Measurements from ENCODE around the gene NDUFA13. TPM values are rescaled to one million over a fixed set of nuclear protein-coding genes. Genes with fewer than 3 reads are reported as not detected.

The NDUFA13 gene
- total RNA-seq, 1 experiment from 2014 or later: 489 TPM

DNA sequence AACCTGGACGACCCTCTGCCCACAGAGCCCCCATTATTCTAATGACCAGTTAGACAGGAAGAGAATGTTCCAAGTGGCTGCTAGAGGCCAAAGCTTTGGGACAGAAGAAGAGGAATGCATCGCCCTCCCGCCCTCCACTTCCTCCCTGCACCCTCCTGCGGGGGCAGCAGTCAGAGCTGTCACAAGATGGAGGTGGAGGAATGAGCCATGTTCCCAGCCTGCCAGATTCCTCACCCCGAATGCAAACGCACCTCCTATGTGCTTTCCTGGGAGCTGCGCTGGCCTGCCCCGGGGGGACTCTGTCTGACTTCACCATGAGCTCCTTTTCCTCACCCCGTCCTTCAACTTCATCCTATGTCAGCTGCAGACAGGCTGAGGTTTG is 14.4 kb downstream of the NDUFA13 start:
- peaks cover 10 to 23% of the 10 kb centered on the region in 2 experiments for H3K4me1 Mint-ChIP-seq
- H4K20me1 ChIP-seq (ENCODE audit: control insufficient read depth, insufficient read depth, insufficient read length): peaks cover 3% of the 10 kb centered on the region
- H3K9ac ChIP-seq (ENCODE audit: extremely low read depth, insufficient read length, low read length): no peak overlapping the region
- H3K18ac ChIP-seq (ENCODE audit: insufficient read length, low read depth, low read length): no peak overlapping the region
- H2BK15ac ChIP-seq (ENCODE audit: low read depth, low read length): no peak overlapping the region
- H3K23me2 ChIP-seq (ENCODE audit: insufficient read length, low read depth, low read length, poor library complexity, severe bottlenecking): no peaks in the 10 kb centered on the region
- no peaks in the 10 kb centered on the region for H3K79me2 ChIP-seq (ENCODE audit: insufficient read depth, low read length)
- H4K91ac ChIP-seq (ENCODE audit: insufficient read length, low read depth, low read length): no peak overlapping the region
- H3K23ac ChIP-seq (ENCODE audit: insufficient read length, low read depth, low read length): no peak overlapping the region
- peak overlapping the region in 2 of 3 experiments; percentile 45 to 81; a peak in 3 of 7 replicates for H3K27ac Mint-ChIP-seq
- no peak overlapping the region for H3K4ac ChIP-seq (ENCODE audit: low read depth, low read length)
- H3K9me3 ChIP-seq (ENCODE audit: control insufficient read depth, low read depth, low read length): no peaks in the 10 kb centered on the region
- no peaks in the 10 kb centered on the region for H3K27me3 ChIP-seq (ENCODE audit: insufficient read depth, low read length)
- no peak overlapping the region for H3K27ac ChIP-seq (ENCODE audit: insufficient read length, low read depth, low read length)
- H2BK12ac ChIP-seq (ENCODE audit: insufficient read length, low read depth, low read length): no peak overlapping the region
- no peak overlapping the region for H4K5ac ChIP-seq (ENCODE audit: insufficient read length, low read depth, low read length)
- no peak overlapping the region for H3K4me2 ChIP-seq (ENCODE audit: insufficient read depth, insufficient read length, low read length)
- no peak overlapping the region for H2AFZ ChIP-seq (ENCODE audit: low read length)
- no peak overlapping the region for H2AK5ac ChIP-seq (ENCODE audit: insufficient read length, low read length)
- H4K8ac ChIP-seq (replicated peaks; ENCODE audit: insufficient read length, low read depth, low read length): no peak overlapping the region
- no peak overlapping the region; a peak in 1 of 5 replicates for H3K4me3 Mint-ChIP-seq
- peaks cover 13 to 53% (median 40%) of the 10 kb centered on the region in 3 experiments; a peak in 6 of 7 replicates for H3K36me3 Mint-ChIP-seq (ENCODE audit: insufficient read depth in 1 of 3, low read depth in 3 of 3)
- H3K4me1 ChIP-seq (ENCODE audit: insufficient read depth, low read length): no peaks in the 10 kb centered on the region
- peaks cover 11% of the 10 kb centered on the region for H3K27me3 Mint-ChIP-seq (ENCODE audit: low read depth)
- H2BK20ac ChIP-seq (ENCODE audit: low read depth, low read length, poor library complexity, severe bottlenecking): no peak overlapping the region
- no peak overlapping the region for H3T11ph ChIP-seq (ENCODE audit: low read length)
- no peak overlapping the region for H2BK120ac ChIP-seq (ENCODE audit: low read depth, low read length, poor library complexity, severe bottlenecking)
- no peak for DNase-seq
- no peaks in the 10 kb centered on the region for H3K9me3 Mint-ChIP-seq
- H3K79me1 ChIP-seq (ENCODE audit: insufficient read depth, low read depth, low read length, poor library complexity, severe bottlenecking): no peaks in the 10 kb centered on the region
- H3K56ac ChIP-seq (ENCODE audit: insufficient read length, low read depth, low read length): no peak overlapping the region
- no peak overlapping the region for H2BK5ac ChIP-seq (ENCODE audit: insufficient read length, low read length)
- no peak overlapping the region for H3K14ac ChIP-seq (ENCODE audit: insufficient read depth, low read length)
- TF ChIP-seq, protein P1, sequence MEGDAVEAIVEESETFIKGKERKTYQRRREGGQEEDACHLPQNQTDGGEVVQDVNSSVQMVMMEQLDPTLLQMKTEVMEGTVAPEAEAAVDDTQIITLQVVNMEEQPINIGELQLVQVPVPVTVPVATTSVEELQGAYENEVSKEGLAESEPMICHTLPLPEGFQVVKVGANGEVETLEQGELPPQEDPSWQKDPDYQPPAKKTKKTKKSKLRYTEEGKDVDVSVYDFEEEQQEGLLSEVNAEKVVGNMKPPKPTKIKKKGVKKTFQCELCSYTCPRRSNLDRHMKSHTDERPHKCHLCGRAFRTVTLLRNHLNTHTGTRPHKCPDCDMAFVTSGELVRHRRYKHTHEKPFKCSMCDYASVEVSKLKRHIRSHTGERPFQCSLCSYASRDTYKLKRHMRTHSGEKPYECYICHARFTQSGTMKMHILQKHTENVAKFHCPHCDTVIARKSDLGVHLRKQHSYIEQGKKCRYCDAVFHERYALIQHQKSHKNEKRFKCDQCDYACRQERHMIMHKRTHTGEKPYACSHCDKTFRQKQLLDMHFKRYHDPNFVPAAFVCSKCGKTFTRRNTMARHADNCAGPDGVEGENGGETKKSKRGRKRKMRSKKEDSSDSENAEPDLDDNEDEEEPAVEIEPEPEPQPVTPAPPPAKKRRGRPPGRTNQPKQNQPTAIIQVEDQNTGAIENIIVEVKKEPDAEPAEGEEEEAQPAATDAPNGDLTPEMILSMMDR (conservative IDR thresholded peaks at IDR 0.05): peak; percentile 30; the same call in 2 of the 3 replicates
- WGBS (ENCODE audit: extremely low coverage, insufficient read length, low lambda C conversion rate): no CpG with 5 or more reads among the region's 9 CpGs

Measured in H9 (cell line).